WTC11 (cell line): ENCODE measurements around the gene GPLD1.

Source experiments
- ESRRA ChIP-seq: sonication (generic); formaldehyde crosslinking; IDR thresholded peaks from 2 replicates; pipeline ENCODE4 v1.8.1; 2022; ENCODE audit warnings: mild to moderate bottlenecking, missing genetic modification reagents, borderline replicate concordance
- ETV6 ChIP-seq: sonication (generic); formaldehyde crosslinking; IDR thresholded peaks from 2 replicates; pipeline ENCODE4 v1.8.1; 2022; ENCODE audit warnings: mild to moderate bottlenecking, missing genetic modification reagents
- FOXP1 ChIP-seq: sonication (generic); formaldehyde crosslinking; IDR thresholded peaks from 2 replicates; pipeline ENCODE4 v1.8.0; 2022; ENCODE audit warnings: missing genetic modification reagents, mild to moderate bottlenecking, moderate library complexity, borderline replicate concordance
- JUN ChIP-seq: sonication (generic); formaldehyde crosslinking; IDR thresholded peaks from 2 replicates; pipeline ENCODE4 v1.8.0; 2023; ENCODE audit warnings: mild to moderate bottlenecking, missing genetic modification reagents
- NR1H2 ChIP-seq: sonication (generic); formaldehyde crosslinking; IDR thresholded peaks from 2 replicates; pipeline ENCODE4 v1.9.0; 2021; ENCODE audit warnings: mild to moderate bottlenecking, moderate library complexity, missing genetic modification reagents
- ZBTB21 ChIP-seq: sonication (generic); formaldehyde crosslinking; IDR thresholded peaks from 2 replicates; pipeline ENCODE4 v1.8.1; 2023; ENCODE audit warnings: mild to moderate bottlenecking, missing genetic modification reagents, borderline replicate concordance
- ZNF121 ChIP-seq: sonication (generic); formaldehyde crosslinking; IDR thresholded peaks from 2 replicates; pipeline ENCODE4 v1.8.0; 2023; ENCODE audit warnings: missing genetic modification reagents
- TF ChIP-seq, protein P1 (sequence below): fragments of 200-600 bp; IDR thresholded peaks from 2 replicates; pipeline ENCODE4 v1.8.0; 2022; ENCODE audit warnings: antibody characterized with exemption
- TF ChIP-seq, protein P2 (sequence below): sonication (generic); formaldehyde crosslinking; IDR thresholded peaks from 2 replicates; pipeline ENCODE4 v1.8.1; 2023; ENCODE audit warnings: mild to moderate bottlenecking, missing genetic modification reagents
- TF ChIP-seq, protein P3 (sequence below): sonication (generic); formaldehyde crosslinking; conservative IDR thresholded peaks from 2 replicates; pipeline ENCODE4 v1.8.1; 2022; ENCODE audit warnings: mild to moderate bottlenecking, missing genetic modification reagents
- TF ChIP-seq, protein P4 (sequence below): sonication (generic); formaldehyde crosslinking; IDR thresholded peaks from 2 replicates; pipeline ENCODE4 v1.8.0; 2022; ENCODE audit warnings: mild to moderate bottlenecking, missing genetic modification reagents
- TF ChIP-seq, protein P5 (sequence below): sonication (generic); formaldehyde crosslinking; IDR thresholded peaks from 2 replicates; pipeline ENCODE4 v1.8.1; 2022; ENCODE audit warnings: low read depth, missing genetic modification reagents, borderline replicate concordance
- TF ChIP-seq, protein P6 (sequence below): sonication (generic); formaldehyde crosslinking; IDR thresholded peaks from 2 replicates; pipeline ENCODE4 v1.8.0; 2022; ENCODE audit warnings: mild to moderate bottlenecking, missing genetic modification reagents
- TF ChIP-seq, protein P7 (sequence below): sonication (generic); formaldehyde crosslinking; IDR thresholded peaks from 2 replicates; pipeline ENCODE4 v1.8.1; 2022; ENCODE audit warnings: missing genetic modification reagents, borderline replicate concordance

DNA sequence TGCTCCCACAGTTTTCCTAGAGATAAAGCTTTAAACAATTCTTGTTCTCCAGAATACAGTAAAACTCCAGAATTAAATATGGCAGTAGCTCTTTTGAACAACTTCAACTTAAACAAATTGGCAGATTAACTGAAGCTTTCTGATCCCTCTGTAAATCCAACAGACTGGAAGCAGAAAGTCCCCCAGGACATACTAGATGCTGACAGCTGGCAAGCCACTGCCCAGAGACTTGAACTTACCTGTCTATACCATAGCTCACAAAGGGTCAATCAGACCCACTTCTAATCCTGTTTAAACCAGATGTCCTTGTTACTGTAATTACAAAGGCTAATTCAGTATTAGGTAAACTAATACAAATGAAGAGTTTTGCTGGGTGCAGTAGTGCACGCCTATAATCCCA lies 12.3 kb downstream of the GPLD1 start:
- TF ChIP-seq, protein P1, sequence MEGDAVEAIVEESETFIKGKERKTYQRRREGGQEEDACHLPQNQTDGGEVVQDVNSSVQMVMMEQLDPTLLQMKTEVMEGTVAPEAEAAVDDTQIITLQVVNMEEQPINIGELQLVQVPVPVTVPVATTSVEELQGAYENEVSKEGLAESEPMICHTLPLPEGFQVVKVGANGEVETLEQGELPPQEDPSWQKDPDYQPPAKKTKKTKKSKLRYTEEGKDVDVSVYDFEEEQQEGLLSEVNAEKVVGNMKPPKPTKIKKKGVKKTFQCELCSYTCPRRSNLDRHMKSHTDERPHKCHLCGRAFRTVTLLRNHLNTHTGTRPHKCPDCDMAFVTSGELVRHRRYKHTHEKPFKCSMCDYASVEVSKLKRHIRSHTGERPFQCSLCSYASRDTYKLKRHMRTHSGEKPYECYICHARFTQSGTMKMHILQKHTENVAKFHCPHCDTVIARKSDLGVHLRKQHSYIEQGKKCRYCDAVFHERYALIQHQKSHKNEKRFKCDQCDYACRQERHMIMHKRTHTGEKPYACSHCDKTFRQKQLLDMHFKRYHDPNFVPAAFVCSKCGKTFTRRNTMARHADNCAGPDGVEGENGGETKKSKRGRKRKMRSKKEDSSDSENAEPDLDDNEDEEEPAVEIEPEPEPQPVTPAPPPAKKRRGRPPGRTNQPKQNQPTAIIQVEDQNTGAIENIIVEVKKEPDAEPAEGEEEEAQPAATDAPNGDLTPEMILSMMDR: no peak
- TF ChIP-seq FOXP1 (CRISPR knock-in tag): no peak
- TF ChIP-seq, protein P2, sequence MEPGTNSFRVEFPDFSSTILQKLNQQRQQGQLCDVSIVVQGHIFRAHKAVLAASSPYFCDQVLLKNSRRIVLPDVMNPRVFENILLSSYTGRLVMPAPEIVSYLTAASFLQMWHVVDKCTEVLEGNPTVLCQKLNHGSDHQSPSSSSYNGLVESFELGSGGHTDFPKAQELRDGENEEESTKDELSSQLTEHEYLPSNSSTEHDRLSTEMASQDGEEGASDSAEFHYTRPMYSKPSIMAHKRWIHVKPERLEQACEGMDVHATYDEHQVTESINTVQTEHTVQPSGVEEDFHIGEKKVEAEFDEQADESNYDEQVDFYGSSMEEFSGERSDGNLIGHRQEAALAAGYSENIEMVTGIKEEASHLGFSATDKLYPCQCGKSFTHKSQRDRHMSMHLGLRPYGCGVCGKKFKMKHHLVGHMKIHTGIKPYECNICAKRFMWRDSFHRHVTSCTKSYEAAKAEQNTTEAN (CRISPR knock-in tag): no peak
- no peak for TF ChIP-seq ESRRA (CRISPR knock-in tag)
- no peak for TF ChIP-seq NR1H2
- TF ChIP-seq, protein P3, sequence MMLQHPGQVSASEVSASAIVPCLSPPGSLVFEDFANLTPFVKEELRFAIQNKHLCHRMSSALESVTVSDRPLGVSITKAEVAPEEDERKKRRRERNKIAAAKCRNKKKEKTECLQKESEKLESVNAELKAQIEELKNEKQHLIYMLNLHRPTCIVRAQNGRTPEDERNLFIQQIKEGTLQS: no peak
- TF ChIP-seq ZNF121 (CRISPR knock-in tag): no peak
- TF ChIP-seq, protein P4, sequence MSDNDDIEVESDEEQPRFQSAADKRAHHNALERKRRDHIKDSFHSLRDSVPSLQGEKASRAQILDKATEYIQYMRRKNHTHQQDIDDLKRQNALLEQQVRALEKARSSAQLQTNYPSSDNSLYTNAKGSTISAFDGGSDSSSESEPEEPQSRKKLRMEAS (CRISPR knock-in tag): no peak
- TF ChIP-seq, protein P5, sequence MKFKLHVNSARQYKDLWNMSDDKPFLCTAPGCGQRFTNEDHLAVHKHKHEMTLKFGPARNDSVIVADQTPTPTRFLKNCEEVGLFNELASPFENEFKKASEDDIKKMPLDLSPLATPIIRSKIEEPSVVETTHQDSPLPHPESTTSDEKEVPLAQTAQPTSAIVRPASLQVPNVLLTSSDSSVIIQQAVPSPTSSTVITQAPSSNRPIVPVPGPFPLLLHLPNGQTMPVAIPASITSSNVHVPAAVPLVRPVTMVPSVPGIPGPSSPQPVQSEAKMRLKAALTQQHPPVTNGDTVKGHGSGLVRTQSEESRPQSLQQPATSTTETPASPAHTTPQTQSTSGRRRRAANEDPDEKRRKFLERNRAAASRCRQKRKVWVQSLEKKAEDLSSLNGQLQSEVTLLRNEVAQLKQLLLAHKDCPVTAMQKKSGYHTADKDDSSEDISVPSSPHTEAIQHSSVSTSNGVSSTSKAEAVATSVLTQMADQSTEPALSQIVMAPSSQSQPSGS (CRISPR knock-in tag): no peak
- TF ChIP-seq ETV6: no peak
- TF ChIP-seq, protein P6, sequence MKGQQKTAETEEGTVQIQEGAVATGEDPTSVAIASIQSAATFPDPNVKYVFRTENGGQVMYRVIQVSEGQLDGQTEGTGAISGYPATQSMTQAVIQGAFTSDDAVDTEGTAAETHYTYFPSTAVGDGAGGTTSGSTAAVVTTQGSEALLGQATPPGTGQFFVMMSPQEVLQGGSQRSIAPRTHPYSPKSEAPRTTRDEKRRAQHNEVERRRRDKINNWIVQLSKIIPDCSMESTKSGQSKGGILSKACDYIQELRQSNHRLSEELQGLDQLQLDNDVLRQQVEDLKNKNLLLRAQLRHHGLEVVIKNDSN: no peak
- TF ChIP-seq JUN (CRISPR knock-in tag): no peak
- TF ChIP-seq, protein P7, sequence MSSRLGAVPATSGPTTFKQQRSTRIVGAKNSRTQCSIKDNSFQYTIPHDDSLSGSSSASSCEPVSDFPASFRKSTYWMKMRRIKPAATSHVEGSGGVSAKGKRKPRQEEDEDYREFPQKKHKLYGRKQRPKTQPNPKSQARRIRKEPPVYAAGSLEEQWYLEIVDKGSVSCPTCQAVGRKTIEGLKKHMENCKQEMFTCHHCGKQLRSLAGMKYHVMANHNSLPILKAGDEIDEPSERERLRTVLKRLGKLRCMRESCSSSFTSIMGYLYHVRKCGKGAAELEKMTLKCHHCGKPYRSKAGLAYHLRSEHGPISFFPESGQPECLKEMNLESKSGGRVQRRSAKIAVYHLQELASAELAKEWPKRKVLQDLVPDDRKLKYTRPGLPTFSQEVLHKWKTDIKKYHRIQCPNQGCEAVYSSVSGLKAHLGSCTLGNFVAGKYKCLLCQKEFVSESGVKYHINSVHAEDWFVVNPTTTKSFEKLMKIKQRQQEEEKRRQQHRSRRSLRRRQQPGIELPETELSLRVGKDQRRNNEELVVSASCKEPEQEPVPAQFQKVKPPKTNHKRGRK (CRISPR knock-in tag): no peak
- TF ChIP-seq ZBTB21: no peak
